ENCODE data around the gene SYS1.

The SYS1 gene

GRCh38 chr20:45362804-45363610 lies at the start of gene SYS1:
SYS1 (plus strand) TSS chr20:45363156; CDS start chr20:45363532, 376 bp downstream.
- DNase-seq: peak; percentile 99

- no peak for DNase-seq
These were observed 49.0 kb upstream of the SYS1 start for GRCh38 chr20:45313943-45314342.

- DNase-seq: no peak
These were observed 47.3 kb upstream of the SYS1 start for GRCh38 chr20:45315672-45316071.

GRCh38 chr20:45316150-45317080 lies 46.5 kb upstream of the SYS1 start:
- no peak for DNase-seq

GRCh38 chr20:45317826-45318225 lies 45.1 kb upstream of the SYS1 start:
- no peak for DNase-seq

- DNase-seq: no peak
These were observed 44.5 kb upstream of the SYS1 start for GRCh38 chr20:45318386-45318939.

GRCh38 chr20:45318948-45319347 lies 44.0 kb upstream of the SYS1 start:
- no peak for DNase-seq

- DNase-seq: no peak
These were observed 41.9 kb upstream of the SYS1 start for GRCh38 chr20:45320948-45321595.

GRCh38 chr20:45322952-45323383 lies 40.0 kb upstream of the SYS1 start:
- peak; percentile 34 for DNase-seq

GRCh38 chr20:45323731-45324130 lies 39.2 kb upstream of the SYS1 start:
- no peak for DNase-seq

- no peak for DNase-seq
These were observed 37.6 kb upstream of the SYS1 start for GRCh38 chr20:45325371-45325770.

- DNase-seq: no peak
These were observed 34.5 kb upstream of the SYS1 start for GRCh38 chr20:45328451-45328850.

GRCh38 chr20:45329497-45330319 lies 33.2 kb upstream of the SYS1 start:
- DNase-seq: no peak

- DNase-seq: no peak
These were observed 32.5 kb upstream of the SYS1 start for GRCh38 chr20:45330476-45330875.

GRCh38 chr20:45336530-45337366 lies 26.2 kb upstream of the SYS1 start:
- peak; percentile 96 for DNase-seq

GRCh38 chr20:45337367-45338120 lies 25.4 kb upstream of the SYS1 start:
- peak; percentile 98 for DNase-seq

GRCh38 chr20:45338121-45339030 lies 24.6 kb upstream of the SYS1 start:
- DNase-seq: no peak

GRCh38 chr20:45339084-45339483 lies 23.9 kb upstream of the SYS1 start:
- no peak for DNase-seq

- no peak for DNase-seq
These were observed 23.2 kb upstream of the SYS1 start for GRCh38 chr20:45339799-45340198.
